PC-3 (cell line): Measurements from ENCODE around the gene SAMD9.

Experiments used
- CTCF ChIP-seq: fragments of 300-600 bp; sonication (generic); conservative IDR thresholded peaks from 2 replicates; pipeline ENCODE4 v1.5.1; 2017; ENCODE audit warnings: antibody characterized with exemption, low read depth, mild to moderate bottlenecking, low read length
- EZH2 ChIP-seq: fragments of 300-600 bp; sonication (generic); IDR thresholded peaks from one replicate; pipeline ENCODE4 v1.6.1; 2017; ENCODE audit warnings: antibody characterized with exemption, mild to moderate bottlenecking, low read length; ENCODE audit not compliant: unreplicated experiment
- EZH2phosphoT487 ChIP-seq: fragments of 300-600 bp; sonication (generic); IDR thresholded peaks from 2 replicates; pipeline ENCODE4 v1.6.1; 2018; ENCODE audit warnings: mild to moderate bottlenecking, antibody characterized with exemption, low read length, borderline replicate concordance

- TF ChIP-seq CTCF (no peak), EZH2 (no peak), EZH2phosphoT487 (no peak)
Measured at GRCh38 chr7:93140582-93141191, 22.9 kb upstream of the SAMD9 start.
